Measurements from ENCODE around the gene TGFBR3L.
"Not testable (repeated sequence)": the region's sequence is repeated elsewhere in the genome, so short reads cannot be mapped to it uniquely, and the experiment has no call there.

The TGFBR3L gene

GRCh38 chr19:7917267-7918061 is 2.8 kb downstream of the TGFBR3L start:
- DNase-seq (ENCODE audit: low read depth in 2 of 2), result no peak

GRCh38 chr19:7918062-7918614 is 3.5 kb downstream of the TGFBR3L start:
- not testable (repeated sequence) for DNase-seq (ENCODE audit: low read depth in 2 of 2)

DNA sequence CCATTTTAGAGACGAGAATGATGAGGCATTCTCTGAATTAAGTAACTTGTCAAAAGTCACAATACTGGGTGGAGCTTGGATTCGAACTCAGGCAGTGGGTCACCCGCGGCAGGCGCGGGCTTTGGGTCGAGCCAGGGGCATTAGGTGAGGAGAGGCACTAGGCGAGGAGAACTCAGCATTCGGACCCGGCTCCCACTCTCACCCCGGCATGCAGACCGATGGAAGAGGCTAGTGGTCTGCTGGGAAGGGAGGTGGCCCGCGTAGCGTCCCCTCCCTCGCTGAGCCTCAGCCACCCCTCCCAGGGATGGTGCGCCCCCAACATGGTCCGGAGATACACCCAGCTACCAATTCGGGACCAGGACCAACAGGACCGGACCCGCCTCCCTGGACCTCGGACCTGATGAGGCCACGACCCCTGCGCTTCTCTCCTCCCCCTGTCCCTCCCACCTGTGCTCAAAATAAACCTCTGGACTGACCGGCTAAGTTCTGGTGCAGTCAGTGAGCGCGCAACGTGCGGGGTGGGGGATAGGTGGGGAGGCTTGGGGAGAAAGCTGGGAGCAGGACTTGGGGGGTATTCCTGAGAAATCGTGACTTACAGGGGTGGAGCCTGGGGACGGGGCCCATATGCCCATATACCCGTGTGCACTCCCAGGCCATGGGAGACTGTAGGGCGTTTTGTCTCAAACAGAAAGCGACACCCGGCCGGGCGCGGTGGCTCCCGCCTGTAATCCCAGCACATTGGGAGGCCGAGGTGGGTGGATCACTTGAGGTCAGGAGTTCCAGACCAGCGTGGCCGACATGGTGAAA is 4.2 kb downstream of the TGFBR3L start:
- DNase-seq (ENCODE audit: low read depth in 2 of 2), result no peak

DNA sequence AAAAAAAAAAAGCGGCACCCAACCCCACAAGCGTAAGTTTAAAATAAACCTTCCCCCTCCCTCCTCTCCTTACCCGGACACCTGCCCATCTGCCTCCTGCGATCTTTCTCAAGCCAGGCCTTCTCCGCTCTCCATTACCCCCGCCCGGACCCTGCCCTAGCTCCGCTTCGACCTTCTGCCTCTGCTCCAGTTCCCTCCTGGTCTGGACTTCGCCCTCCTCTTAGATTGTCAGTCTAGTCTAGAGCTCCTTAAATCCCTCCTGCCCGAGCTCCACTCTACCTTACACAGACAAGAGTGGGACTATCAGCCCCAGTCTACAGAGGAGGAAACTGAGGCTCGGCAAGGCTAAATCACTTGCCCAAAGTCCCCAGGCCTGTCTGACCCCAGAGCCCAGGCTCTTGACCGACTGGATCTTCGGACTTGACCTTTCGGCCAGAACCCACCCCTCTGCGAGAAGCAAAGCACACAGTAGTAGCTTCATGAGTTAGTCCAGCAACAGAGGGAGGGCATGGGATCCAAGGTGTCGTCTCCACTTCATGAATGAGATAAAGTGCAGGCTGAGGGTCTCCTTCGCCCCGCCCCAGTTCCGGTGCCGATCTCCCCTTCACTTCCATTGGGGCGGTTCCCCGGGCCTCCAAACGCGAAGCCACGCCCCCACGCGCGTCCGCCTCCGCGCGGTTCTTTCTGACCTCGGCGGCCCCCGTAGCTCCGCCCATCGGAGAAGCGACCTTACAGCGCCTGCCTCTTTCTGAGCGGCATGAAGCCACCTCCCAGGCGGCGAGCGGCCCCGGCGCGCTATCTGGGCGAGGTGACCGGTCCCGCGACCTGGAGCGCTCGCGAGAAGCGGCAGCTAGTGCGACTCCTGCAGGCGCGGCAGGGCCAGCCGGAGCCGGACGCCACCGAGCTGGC is 5.2 kb downstream of the TGFBR3L start, which contains the start of gene SNAPC2:
TSS of gene SNAPC2 (plus strand) at position 729 of the 909 bp plus-strand sequence. CDS start at position 758, 29 bp downstream.
- peak; percentile 91 to 93 for DNase-seq (ENCODE audit: low read depth in 2 of 2)

DNA sequence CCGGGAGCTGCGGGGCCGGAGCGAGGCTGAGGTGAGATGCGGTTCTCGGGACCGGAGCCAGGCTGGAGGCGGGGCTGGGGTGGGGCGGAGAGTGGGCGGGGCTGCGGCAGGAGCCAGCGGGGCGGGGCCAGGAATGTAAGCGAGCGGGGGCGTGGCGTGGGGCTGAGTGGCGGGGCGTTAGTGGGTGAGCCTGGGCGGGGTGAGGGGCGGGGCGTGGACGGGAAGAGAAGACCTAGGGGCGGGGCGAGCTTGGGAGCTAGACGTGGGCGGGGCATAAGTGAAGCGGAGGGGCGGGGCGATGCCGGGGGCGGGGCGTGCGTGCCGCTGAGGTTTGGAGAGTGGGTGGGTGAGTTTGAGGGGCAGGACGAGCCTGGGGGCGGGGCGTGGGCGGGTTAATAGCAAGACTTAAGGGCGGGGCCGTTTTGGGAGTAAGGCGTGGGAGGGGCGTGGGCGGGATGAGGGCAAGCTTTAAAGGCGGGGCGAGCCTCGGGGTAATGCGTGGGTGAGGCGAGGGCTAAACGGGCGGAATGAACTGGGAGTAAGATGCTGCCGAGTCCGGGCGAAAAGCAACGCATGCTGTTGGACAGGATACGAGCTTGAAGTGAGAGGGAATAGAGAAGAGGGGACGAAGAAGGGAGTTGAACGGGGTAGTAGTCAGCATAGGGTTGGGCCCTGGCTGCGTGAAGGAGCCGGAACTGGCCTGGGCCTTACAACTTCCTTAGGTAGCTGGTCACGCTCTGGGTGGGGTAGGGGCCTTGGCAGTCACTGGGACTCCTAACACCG is 6.1 kb downstream of the TGFBR3L start:
- peak; percentile 100 for DNase-seq (ENCODE audit: low read depth in 2 of 2)

- DNase-seq (ENCODE audit: low read depth in 2 of 2), result no peak
Measured at GRCh38 chr19:7921302-7921966, 6.8 kb downstream of the TGFBR3L start.

- DNase-seq (ENCODE audit: low read depth in 2 of 2), result no peak
Measured at GRCh38 chr19:7921967-7922835, 7.6 kb downstream of the TGFBR3L start.

DNA sequence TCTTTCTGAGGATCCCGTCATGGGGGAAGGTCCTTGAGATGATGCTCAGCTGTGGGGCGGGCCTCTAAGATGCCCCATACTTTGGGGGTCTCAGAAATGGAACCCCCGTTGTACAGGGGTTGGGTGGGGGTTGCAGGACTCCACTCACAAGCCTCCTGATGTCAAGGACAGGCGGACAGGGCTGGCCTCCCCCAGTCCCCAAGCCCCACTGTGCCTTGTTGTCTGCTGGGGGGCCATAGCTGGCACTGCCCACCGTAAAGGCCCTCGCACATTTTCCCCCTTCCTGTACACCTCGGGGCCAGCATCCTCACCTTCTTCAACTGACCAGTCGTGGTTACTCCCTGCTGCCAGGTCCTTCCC is 8.2 kb downstream of the TGFBR3L start:
- no peak for DNase-seq (ENCODE audit: low read depth in 2 of 2)

GRCh38 chr19:7923295-7924191 is 8.9 kb downstream of the TGFBR3L start:
- DNase-seq (ENCODE audit: low read depth in 2 of 2), result no peak

GRCh38 chr19:7924241-7924640 is 9.6 kb downstream of the TGFBR3L start:
- DNase-seq (ENCODE audit: low read depth in 2 of 2), result no peak

DNA sequence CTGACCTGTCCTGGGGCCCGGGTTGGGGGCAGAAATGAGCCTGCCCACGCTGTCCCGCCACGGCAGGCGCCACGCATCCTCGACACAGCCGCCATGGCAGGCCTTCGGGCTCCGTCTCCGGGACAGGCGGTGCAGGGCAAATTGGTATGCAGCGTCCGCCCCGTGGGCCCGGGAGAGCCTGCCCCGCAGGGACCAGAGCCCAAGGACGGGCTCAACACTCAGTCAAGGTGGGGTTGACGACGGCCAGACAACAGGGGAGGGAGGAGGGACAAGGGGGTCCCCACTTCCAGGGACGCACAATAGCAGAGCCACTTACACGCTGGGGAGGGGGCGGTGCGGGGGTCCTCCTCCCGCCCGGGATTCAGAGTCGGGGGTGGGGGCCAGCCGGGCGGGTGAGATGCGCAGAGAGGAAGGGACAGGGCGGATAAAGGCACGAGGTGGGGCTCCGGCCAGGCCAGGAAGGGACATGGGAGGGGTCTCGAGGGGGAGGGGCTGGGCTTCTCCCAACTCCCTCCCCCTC is 10.1 kb downstream of the TGFBR3L start:
- no peak for DNase-seq (ENCODE audit: low read depth in 2 of 2)

GRCh38 chr19:7925171-7925851 is 10.7 kb downstream of the TGFBR3L start:
- peak; percentile 58 to 64 for DNase-seq (ENCODE audit: low read depth in 2 of 2)

- DNase-seq (ENCODE audit: low read depth in 2 of 2), result peak; percentile 47 to 61
Measured at GRCh38 chr19:7926021-7926726, 11.5 kb downstream of the TGFBR3L start, which contains the start of gene CTXN1. Gene CTXN1 (minus strand): TSS chr19:7926135. CDS start chr19:7925538, 597 bp downstream.

- DNase-seq (ENCODE audit: low read depth in 2 of 2), result no peak
Measured at GRCh38 chr19:7926727-7927604, 12.3 kb downstream of the TGFBR3L start.

DNA sequence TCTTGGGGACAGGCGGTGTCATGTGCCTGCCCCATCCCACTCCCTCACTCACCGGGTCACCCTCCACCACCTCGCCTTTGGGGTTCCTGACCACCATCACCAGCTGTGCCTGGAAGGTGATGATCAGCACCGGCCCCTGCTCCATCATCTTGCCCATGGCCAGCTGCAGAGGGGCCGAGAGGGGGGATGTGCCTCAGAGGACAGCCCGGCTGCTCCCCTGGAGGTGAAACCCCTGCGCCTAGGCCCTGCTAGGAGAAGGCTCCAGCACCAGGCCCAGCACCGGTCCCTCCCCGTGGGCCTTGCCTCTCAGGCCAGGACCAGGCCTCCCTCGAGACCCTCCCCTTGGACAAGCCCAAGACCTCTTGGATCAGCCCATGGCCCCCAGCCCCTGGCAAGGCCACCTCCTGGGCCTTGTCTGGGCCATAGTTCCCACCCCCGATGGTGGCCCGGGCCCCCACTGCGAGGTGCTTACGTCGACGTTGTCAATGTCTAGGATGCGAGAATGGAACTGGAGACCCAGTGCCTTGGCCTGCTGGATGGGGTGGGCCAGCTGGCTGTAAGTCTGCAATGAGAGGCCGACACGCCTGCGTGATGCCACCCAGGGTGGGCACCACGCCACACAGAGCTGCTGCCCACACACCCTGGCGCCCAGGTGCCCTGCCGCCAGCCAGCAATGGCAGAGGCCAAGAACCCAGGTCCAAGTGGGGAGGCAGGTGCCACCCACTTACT is 13.1 kb downstream of the TGFBR3L start:
- no peak for DNase-seq (ENCODE audit: low read depth in 2 of 2)

Measured in activated CD8-positive, alpha-beta memory T cell treated with anti-CD3 and anti-CD28 coated beads for 4 hours (primary cell).